OCI-LY1 (cell line): ENCODE results near the gene VCL.
"Not testable (repeated sequence)": the region's sequence is repeated elsewhere in the genome, so short reads cannot be mapped to it uniquely, and the experiment has no call there.

ENCODE experiments used
- H2AFZ ChIP-seq: fragments of 200-600 bp; sonication (generic), shearing (Covaris generic); 2 replicates; pipeline ENCODE4 v1.6.0; 2014; ENCODE audit warnings: antibody characterized with exemption, mild to moderate bottlenecking, low read length
- H3F3A ChIP-seq: fragments of 200-600 bp; sonication (generic), shearing (Covaris generic); 2 replicates; pipeline ENCODE4 v1.6.0; 2014; ENCODE audit warnings: mild to moderate bottlenecking, antibody characterized with exemption, low read length, moderate library complexity; ENCODE audit not compliant: insufficient read depth
- H3K27ac ChIP-seq: fragments of 200-600 bp; sonication (generic); 2 replicates; pipeline ENCODE4 v1.5.1; 2014; ENCODE audit warnings: low read length, mixed run types, mild to moderate bottlenecking, low read depth; ENCODE audit not compliant: poor library complexity, severe bottlenecking
- H3K27me3 ChIP-seq: fragments of 200-600 bp; sonication (generic); 2 replicates; pipeline ENCODE4 v1.6.0; 2014; ENCODE audit warnings: antibody characterized with exemption, mild to moderate bottlenecking, low read length, moderate library complexity; ENCODE audit not compliant: insufficient read depth
- H3K36me3 ChIP-seq: fragments of 200-600 bp; sonication (generic); 2 replicates; pipeline ENCODE4 v1.6.1; 2014; ENCODE audit warnings: mild to moderate bottlenecking, antibody characterized with exemption, low read length, moderate library complexity, mixed read lengths; ENCODE audit not compliant: insufficient read depth
- H3K4me1 ChIP-seq: fragments of 200-600 bp; sonication (generic); 2 replicates; pipeline ENCODE4 v1.5.1; 2014; ENCODE audit warnings: mild to moderate bottlenecking, low read length, moderate library complexity; ENCODE audit not compliant: insufficient read depth, severe bottlenecking
- H3K4me2 ChIP-seq: fragments of 200-600 bp; sonication (generic), shearing (Covaris generic); 2 replicates; pipeline ENCODE4 v1.6.1; 2014; ENCODE audit warnings: low read length
- H3K4me3 ChIP-seq: fragments of 200-600 bp; sonication (generic); 2 replicates; pipeline ENCODE4 v1.5.1; 2014; ENCODE audit warnings: low read length, low read depth, mild to moderate bottlenecking, mixed read lengths; ENCODE audit not compliant: poor library complexity, severe bottlenecking
- H3K79me2 ChIP-seq: fragments of 200-600 bp; shearing (Covaris generic); 2 replicates; pipeline ENCODE4 v1.6.1; 2016; ENCODE audit warnings: mixed run types, low read length, mixed read lengths; ENCODE audit not compliant: insufficient read depth
- H3K9ac ChIP-seq: fragments of 200-600 bp; sonication (generic), shearing (Covaris generic); 2 replicates; pipeline ENCODE4 v1.6.1; 2014; ENCODE audit warnings: mild to moderate bottlenecking, low read length, mixed read lengths
- H3K9me2 ChIP-seq: fragments of 200-600 bp; sonication (generic), shearing (Covaris generic); 2 replicates; pipeline ENCODE4 v1.6.1; 2014; ENCODE audit warnings: low read depth, mild to moderate bottlenecking, low read length, mixed read lengths
- H3K9me3 ChIP-seq: fragments of 200-600 bp; shearing (Covaris generic); 2 replicates; pipeline ENCODE4 v1.6.1; 2014; ENCODE audit warnings: low read length, mixed read lengths
- H4K20me1 ChIP-seq: fragments of 200-600 bp; sonication (generic), shearing (Covaris generic); 2 replicates; pipeline ENCODE4 v1.6.0; 2016; ENCODE audit warnings: mild to moderate bottlenecking, low read length; ENCODE audit not compliant: insufficient read depth
- EZH2 ChIP-seq: fragments of 200-600 bp; sonication (generic), shearing (Covaris generic); IDR thresholded peaks from 2 replicates; pipeline ENCODE4 v1.8.0; 2017; ENCODE audit warnings: borderline replicate concordance, mixed run types, mild to moderate bottlenecking, antibody characterized with exemption, low read length, moderate library complexity, mixed read lengths
- TF ChIP-seq, protein P1 (sequence below): fragments of 200-600 bp; sonication (generic), shearing (Covaris generic); IDR thresholded peaks from 2 replicates; pipeline ENCODE4 v1.5.1; 2017; ENCODE audit warnings: mild to moderate bottlenecking, antibody characterized with exemption, low read length, moderate library complexity, mixed read lengths

Gene VCL

DNA sequence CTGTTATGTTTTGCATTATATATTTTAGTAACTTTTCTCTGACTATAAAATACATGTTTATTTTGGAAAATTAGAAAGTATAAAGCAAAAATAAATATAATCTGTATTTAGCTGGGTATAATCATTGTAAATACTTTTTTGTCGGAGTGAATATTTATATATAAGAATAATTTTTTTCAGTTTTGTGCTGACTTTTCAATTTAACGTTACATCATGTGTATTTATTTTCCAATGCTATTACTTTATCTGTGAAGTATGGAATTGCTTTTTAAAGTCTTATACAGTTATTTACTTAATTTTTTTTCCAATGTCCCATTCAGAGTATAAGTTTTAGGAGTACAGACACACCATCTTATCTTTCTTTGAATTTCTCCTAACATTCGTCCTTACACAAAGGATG is 137.5 kb downstream of the VCL start:
- Histone ChIP-seq H3K9ac (no peak overlapping the region), H3K4me2 (no peak overlapping the region), H3K4me3 (no peak overlapping the region), H3K4me1 (no peaks in the 10 kb centered on the region), H2AFZ (no peak overlapping the region), H3F3A (no peaks in the 10 kb centered on the region), H3K9me2 (no peaks in the 10 kb centered on the region), H3K79me2 (no peaks in the 10 kb centered on the region), H3K27ac (no peak overlapping the region), H4K20me1 (no peaks in the 10 kb centered on the region), H3K36me3 (peaks cover 77% of the 10 kb centered on the region), H3K27me3 (no peaks in the 10 kb centered on the region), H3K9me3 (no peaks in the 10 kb centered on the region)
- TF ChIP-seq, protein P1, sequence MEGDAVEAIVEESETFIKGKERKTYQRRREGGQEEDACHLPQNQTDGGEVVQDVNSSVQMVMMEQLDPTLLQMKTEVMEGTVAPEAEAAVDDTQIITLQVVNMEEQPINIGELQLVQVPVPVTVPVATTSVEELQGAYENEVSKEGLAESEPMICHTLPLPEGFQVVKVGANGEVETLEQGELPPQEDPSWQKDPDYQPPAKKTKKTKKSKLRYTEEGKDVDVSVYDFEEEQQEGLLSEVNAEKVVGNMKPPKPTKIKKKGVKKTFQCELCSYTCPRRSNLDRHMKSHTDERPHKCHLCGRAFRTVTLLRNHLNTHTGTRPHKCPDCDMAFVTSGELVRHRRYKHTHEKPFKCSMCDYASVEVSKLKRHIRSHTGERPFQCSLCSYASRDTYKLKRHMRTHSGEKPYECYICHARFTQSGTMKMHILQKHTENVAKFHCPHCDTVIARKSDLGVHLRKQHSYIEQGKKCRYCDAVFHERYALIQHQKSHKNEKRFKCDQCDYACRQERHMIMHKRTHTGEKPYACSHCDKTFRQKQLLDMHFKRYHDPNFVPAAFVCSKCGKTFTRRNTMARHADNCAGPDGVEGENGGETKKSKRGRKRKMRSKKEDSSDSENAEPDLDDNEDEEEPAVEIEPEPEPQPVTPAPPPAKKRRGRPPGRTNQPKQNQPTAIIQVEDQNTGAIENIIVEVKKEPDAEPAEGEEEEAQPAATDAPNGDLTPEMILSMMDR: no peak
- no peak for TF ChIP-seq EZH2

DNA sequence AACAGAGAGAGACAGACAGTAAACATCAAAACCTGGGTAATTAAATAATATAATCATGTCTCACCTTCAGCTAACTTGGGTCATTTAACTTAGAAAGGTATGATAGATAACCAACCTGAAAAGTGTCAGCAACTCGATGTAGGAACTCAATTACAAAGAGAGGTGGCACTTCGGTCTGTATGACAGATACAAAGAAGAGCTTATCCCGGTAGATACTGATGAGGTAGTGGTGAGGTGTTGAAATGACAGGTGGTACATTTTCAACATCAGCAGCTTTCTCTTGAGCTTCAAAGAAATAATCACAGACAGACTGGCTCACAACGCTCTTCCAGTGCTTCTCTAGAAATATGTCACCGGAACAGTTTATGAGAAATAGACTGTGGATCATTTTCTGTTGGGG is 140.1 kb downstream of the VCL start:
- 0 out of 2 replicates have a peak, but pooled peaks cover 3% of the 10 kb centered on the region for H3K79me2 ChIP-seq
- H4K20me1 ChIP-seq: no peaks in the 10 kb centered on the region
- no peak overlapping the region for H3K4me3 ChIP-seq
- H3F3A ChIP-seq: no peaks in the 10 kb centered on the region
- H3K9ac ChIP-seq: no peak overlapping the region
- H3K4me2 ChIP-seq: no peak overlapping the region
- no peak overlapping the region for H3K27ac ChIP-seq
- H3K36me3 ChIP-seq: peaks cover 64% of the 10 kb centered on the region
- no peaks in the 10 kb centered on the region for H3K9me3 ChIP-seq
- H3K9me2 ChIP-seq: no peaks in the 10 kb centered on the region
- H3K27me3 ChIP-seq: no peaks in the 10 kb centered on the region
- TF ChIP-seq, protein P1: no peak
- no peak for TF ChIP-seq EZH2
- no peak overlapping the region for H2AFZ ChIP-seq
- no peaks in the 10 kb centered on the region for H3K4me1 ChIP-seq

DNA sequence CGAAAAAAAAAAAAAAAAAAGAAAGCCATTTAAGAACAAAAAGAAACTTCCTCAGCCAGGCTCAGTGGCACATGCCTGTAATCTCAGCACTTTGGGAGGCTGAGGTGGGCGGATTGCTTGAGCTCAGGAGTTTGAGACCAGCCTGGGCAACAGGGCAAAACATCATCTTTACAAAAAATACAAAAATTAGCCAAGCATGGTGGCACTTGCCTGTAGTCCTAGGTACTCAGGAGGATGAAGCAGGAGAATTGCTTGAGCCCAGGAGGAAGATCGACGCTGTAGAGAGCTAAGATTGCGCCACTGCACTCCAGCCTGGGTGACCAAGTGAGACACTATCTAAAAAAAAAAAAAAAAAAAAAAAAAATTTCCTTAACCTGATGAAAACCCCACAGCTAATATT is 140.7 kb downstream of the VCL start:
- not testable (repeated sequence) for H3K4me2 ChIP-seq, H2AFZ ChIP-seq, H3K4me1 ChIP-seq, H4K20me1 ChIP-seq, H3K9me3 ChIP-seq, H3K27ac ChIP-seq, H3F3A ChIP-seq, H3K9me2 ChIP-seq, H3K27me3 ChIP-seq, H3K4me3 ChIP-seq, H3K79me2 ChIP-seq, H3K9ac ChIP-seq
- peaks cover 59% of the 10 kb centered on the region for H3K36me3 ChIP-seq

DNA sequence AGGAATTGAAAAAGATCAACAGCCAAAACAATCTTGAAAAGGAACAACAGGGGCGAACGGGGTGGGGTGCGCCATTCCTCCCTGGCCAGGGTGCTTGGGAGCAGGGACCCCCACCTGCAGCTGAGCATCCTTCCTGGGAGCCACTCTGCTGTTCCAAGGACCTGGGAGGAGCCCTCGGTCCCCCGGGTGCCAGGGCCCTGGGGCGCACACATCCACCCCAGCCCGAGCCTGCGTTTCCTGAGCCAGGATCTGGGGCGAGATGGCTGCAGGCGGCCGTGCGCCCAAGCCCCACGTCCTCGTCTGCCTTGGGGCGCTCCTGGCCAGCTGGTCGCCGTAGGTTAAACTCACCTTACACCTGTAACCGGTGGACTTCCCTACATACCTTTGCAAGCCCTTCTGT is 142.1 kb downstream of the VCL start:
- Histone ChIP-seq H4K20me1 (no peaks in the 10 kb centered on the region), H3K4me1 (no peaks in the 10 kb centered on the region), H3F3A (no peaks in the 10 kb centered on the region), H3K79me2 (peaks cover 11% of the 10 kb centered on the region), H3K27me3 (no peaks in the 10 kb centered on the region), H3K9ac (no peak overlapping the region), H3K4me2 (no peak overlapping the region), H3K4me3 (no peak overlapping the region), H3K36me3 (peaks cover 49% of the 10 kb centered on the region), H3K9me2 (no peaks in the 10 kb centered on the region), H2AFZ (no peak overlapping the region), H3K27ac (no peak overlapping the region), H3K9me3 (no peaks in the 10 kb centered on the region)
- TF ChIP-seq EZH2: no peak
